Fibroblast of villous mesenchyme (primary cell): Measurements from ENCODE around the gene NFIA. TPM values are rescaled to one million over a fixed set of nuclear protein-coding genes. Genes with fewer than 3 reads are reported as not detected.
A peak's percentile ranks its signal among the peaks of the same experiment; 100 is the strongest.

ENCODE experiments used
- DNase-seq: peaks from one replicate; pipeline ENCODE4 v3.0.0-alpha.2; 2010; ENCODE audit warnings: low read depth
- H3K4me3 ChIP-seq: 2 replicates; pipeline ENCODE4 v1.5.1; 2011; ENCODE audit warnings: low read depth, mild to moderate bottlenecking, low read length
- CTCF ChIP-seq: IDR thresholded peaks from 2 replicates; pipeline ENCODE4 v1.5.1; 2012; ENCODE audit warnings: low read depth, mild to moderate bottlenecking, low read length; ENCODE audit not compliant: insufficient read depth
- total RNA-seq: library from RNA; depleted of rRNA; stranded (reverse); fragments of >200 nt; gene quantifications from 2 replicates; pipeline ENCODE4 v1.2.3, GENCODE V29; 2012

NFIA gene
- total RNA-seq, 1 donor = 10.4 TPM

- no peak for TF ChIP-seq CTCF
- peak; percentile 30 for DNase-seq
- H3K4me3 ChIP-seq = no peak overlapping the region
Observed at GRCh38 chr1:61343734-61344420, 261.5 kb downstream of the NFIA start.

GRCh38 chr1:61344696-61345095 lies 262.3 kb downstream of the NFIA start:
- DNase-seq = no peak
- H3K4me3 ChIP-seq = no peak overlapping the region
- TF ChIP-seq CTCF = no peak

- no peak for DNase-seq
- no peak for TF ChIP-seq CTCF
- H3K4me3 ChIP-seq = no peak overlapping the region
Observed at GRCh38 chr1:61348025-61348665, 265.8 kb downstream of the NFIA start.

- TF ChIP-seq CTCF = no peak
- H3K4me3 ChIP-seq = no peak overlapping the region
- no peak for DNase-seq
Observed at GRCh38 chr1:61352845-61353435, 270.6 kb downstream of the NFIA start.

- no peak overlapping the region for H3K4me3 ChIP-seq
- TF ChIP-seq CTCF = no peak
- no peak for DNase-seq
Observed at GRCh38 chr1:61353797-61354406, 271.5 kb downstream of the NFIA start.

- no peak for DNase-seq
- TF ChIP-seq CTCF = no peak
- no peak overlapping the region for H3K4me3 ChIP-seq
Observed at GRCh38 chr1:61356016-61356415, 273.7 kb downstream of the NFIA start.
